ENCODE measurements around the gene TMEM134.

DNA sequence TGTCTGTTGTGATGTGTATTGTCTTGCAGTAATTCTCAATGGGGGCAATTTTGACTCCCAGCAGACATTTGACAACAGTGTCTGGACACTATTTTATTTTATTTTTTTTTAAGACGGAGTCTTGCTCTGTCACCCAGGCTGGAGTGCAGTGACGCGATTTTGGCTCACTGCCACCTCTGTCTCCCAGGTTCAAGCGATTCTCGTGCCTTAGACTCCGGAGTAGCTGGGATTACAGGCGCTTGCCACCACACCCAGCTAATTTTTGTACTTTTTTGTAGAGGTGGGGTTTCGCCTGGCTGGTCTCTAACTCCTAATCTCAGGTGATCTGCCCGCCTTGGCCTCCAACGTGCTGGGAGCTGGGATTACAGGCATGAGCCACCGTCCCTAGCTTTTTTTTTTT, 39.3 kb downstream of the TMEM134 start:
- TF ChIP-seq CTCF (IDR thresholded peaks at IDR 0.05) (no peak), ZFX (IDR thresholded peaks at IDR 0.05; ENCODE audit: borderline replicate concordance) (no peak)

Measured in 22Rv1 (cell line).